Spleen (tissue), 7 donors: ENCODE data around the gene NEK10.

Experiments
- POLR2A ChIP-seq, 3 donors: fragments of 450-650 bp; IDR thresholded peaks; one replicate each; pipeline ENCODE4 v1.5.1; 2017; ENCODE audit warnings: antibody characterized with exemption in 3 of 3, mild to moderate bottlenecking in 1 of 3
- POLR2AphosphoS5 ChIP-seq, 3 donors: sonication (generic); formaldehyde crosslinking; IDR thresholded peaks; one replicate each; pipeline ENCODE4 v1.5.1; 2017; ENCODE audit warnings: antibody characterized with exemption in 3 of 3
- TF ChIP-seq, protein P1 (sequence below), 11 experiments: fragments of 200-600 bp in 7 of 11; fragments of 450-650 bp in 4 of 11; sonication (generic) in 4 of 11; IDR thresholded peaks in 8 of 11; conservative IDR thresholded peaks in 3 of 11; 1 replicate in 7 of 11; 2 replicates in 4 of 11; pipeline versions ENCODE4 v1.4.0 to v1.8.0; 2016 to 2021; ENCODE audit warnings: antibody characterized with exemption in 11 of 11, inconsistent platforms in 4 of 11, mild to moderate bottlenecking in 1 of 11
- donor health status: DM: no; HTN: no; CAD: no; lungs with moderate emphysema.
- donor health status: DM: no; HTN: no; CAD: no.
- donor health status: DM: no; HTN: no; CAD: no.

DNA sequence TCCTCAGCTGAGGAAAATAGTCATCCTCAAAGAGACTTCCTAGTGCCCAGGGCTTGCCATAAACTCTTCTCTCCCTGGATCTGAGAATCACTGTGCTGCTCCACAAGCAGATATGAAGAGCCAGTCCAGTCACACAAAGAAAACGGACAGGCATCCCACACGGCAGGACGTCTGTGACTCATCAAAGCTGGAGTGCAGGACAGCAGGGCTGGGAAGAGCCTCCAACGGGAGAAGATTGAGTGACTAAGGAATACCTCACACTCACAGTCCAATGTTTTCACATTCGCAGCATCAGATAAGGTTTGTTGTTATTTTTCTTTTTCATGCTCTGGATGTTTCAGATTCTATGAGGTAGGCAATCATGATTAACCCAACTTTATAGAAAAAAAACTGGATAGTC lies 57.8 kb downstream of the NEK10 start:
- no peak for TF ChIP-seq POLR2AphosphoS5 (IDR thresholded peaks at IDR 0.05)
- TF ChIP-seq, protein P1, sequence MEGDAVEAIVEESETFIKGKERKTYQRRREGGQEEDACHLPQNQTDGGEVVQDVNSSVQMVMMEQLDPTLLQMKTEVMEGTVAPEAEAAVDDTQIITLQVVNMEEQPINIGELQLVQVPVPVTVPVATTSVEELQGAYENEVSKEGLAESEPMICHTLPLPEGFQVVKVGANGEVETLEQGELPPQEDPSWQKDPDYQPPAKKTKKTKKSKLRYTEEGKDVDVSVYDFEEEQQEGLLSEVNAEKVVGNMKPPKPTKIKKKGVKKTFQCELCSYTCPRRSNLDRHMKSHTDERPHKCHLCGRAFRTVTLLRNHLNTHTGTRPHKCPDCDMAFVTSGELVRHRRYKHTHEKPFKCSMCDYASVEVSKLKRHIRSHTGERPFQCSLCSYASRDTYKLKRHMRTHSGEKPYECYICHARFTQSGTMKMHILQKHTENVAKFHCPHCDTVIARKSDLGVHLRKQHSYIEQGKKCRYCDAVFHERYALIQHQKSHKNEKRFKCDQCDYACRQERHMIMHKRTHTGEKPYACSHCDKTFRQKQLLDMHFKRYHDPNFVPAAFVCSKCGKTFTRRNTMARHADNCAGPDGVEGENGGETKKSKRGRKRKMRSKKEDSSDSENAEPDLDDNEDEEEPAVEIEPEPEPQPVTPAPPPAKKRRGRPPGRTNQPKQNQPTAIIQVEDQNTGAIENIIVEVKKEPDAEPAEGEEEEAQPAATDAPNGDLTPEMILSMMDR (IDR thresholded peaks at IDR 0.05 in 8 of 11, conservative IDR thresholded peaks at IDR 0.05 in 3 of 11): no peak
- TF ChIP-seq POLR2A (IDR thresholded peaks at IDR 0.05): no peak
